ENCODE measurements around the gene IQSEC1. TPM values are rescaled to one million over a fixed set of nuclear protein-coding genes. Genes with fewer than 3 reads are reported as not detected.

IQSEC1 gene
- total RNA-seq, 2 donors from 2014 or later: 22.7 to 24.5 TPM

- Histone ChIP-seq H3K9me3 (ENCODE audit: control insufficient read depth, low read length) (no peaks in the 10 kb centered on the region), H3K4me1 (ENCODE audit: control insufficient read depth, insufficient read depth, low read length) (no peaks in the 10 kb centered on the region), H3K4me3 (ENCODE audit: low read length) (no peak overlapping the region), H3K27me3 (ENCODE audit: control insufficient read depth, insufficient read depth, low read length, poor library complexity, severe bottlenecking) (no peaks in the 10 kb centered on the region), H3K27ac (ENCODE audit: low read depth, low read length) (no peak overlapping the region), H3K9ac (ENCODE audit: extremely low read depth, low read length, poor library complexity, severe bottlenecking) (no peak overlapping the region), H3K36me3 (ENCODE audit: control insufficient read depth, insufficient read depth, low read length) (peaks cover 14% of the 10 kb centered on the region)
- no peak for TF ChIP-seq CTCF (conservative IDR thresholded peaks at IDR 0.05)
- Mint-ChIP-seq H3K27me3 (ENCODE audit: insufficient read depth) (no peaks in the 10 kb centered on the region), H3K9me3 (no peaks in the 10 kb centered on the region), H3K4me3 (no peak overlapping the region), H3K4me1 (no peaks in the 10 kb centered on the region), H3K36me3 (ENCODE audit: low read depth) (peaks cover 13% of the 10 kb centered on the region), H3K27ac (no peak overlapping the region)
- 96 to 100% methylated on average over 4 to 10 of the region's 10 CpGs for WGBS, 2 experiments (ENCODE audit: insufficient coverage in 1 of 2, insufficient read length in 1 of 2)
- no peak for DNase-seq
Observed at GRCh38 chr3:12919205-12919604, 154.0 kb downstream of the IQSEC1 start.

- no peaks in the 10 kb centered on the region for H3K4me1 ChIP-seq (ENCODE audit: control insufficient read depth, insufficient read depth, low read length)
- H3K9ac ChIP-seq (ENCODE audit: extremely low read depth, low read length, poor library complexity, severe bottlenecking): no peak overlapping the region
- Mint-ChIP-seq H3K36me3 (ENCODE audit: low read depth) (peaks cover 22% of the 10 kb centered on the region), H3K27me3 (ENCODE audit: insufficient read depth) (no peaks in the 10 kb centered on the region), H3K4me1 (no peaks in the 10 kb centered on the region), H3K4me3 (no peak overlapping the region), H3K27ac (no peak overlapping the region), H3K9me3 (no peaks in the 10 kb centered on the region)
- H3K27me3 ChIP-seq (ENCODE audit: control insufficient read depth, insufficient read depth, low read length, poor library complexity, severe bottlenecking): no peaks in the 10 kb centered on the region
- WGBS, 2 experiments (ENCODE audit: insufficient coverage in 1 of 2, insufficient read length in 1 of 2): 96 to 100% methylated on average over 3 of the region's 3 CpGs
- TF ChIP-seq CTCF (conservative IDR thresholded peaks at IDR 0.05): no peak
- H3K36me3 ChIP-seq (ENCODE audit: control insufficient read depth, insufficient read depth, low read length): peaks cover 16% of the 10 kb centered on the region
- no peak for DNase-seq
- H3K4me3 ChIP-seq (ENCODE audit: low read length): no peak overlapping the region
- H3K9me3 ChIP-seq (ENCODE audit: control insufficient read depth, low read length): no peaks in the 10 kb centered on the region
- H3K27ac ChIP-seq (ENCODE audit: low read depth, low read length): no peak overlapping the region
Observed at GRCh38 chr3:12918231-12918630, 155.0 kb downstream of the IQSEC1 start.

- Histone ChIP-seq H3K4me1 (ENCODE audit: control insufficient read depth, insufficient read depth, low read length) (no peaks in the 10 kb centered on the region), H3K36me3 (ENCODE audit: control insufficient read depth, insufficient read depth, low read length) (peaks cover 32% of the 10 kb centered on the region), H3K27ac (ENCODE audit: low read depth, low read length) (no peak overlapping the region), H3K9ac (ENCODE audit: extremely low read depth, low read length, poor library complexity, severe bottlenecking) (no peak overlapping the region), H3K27me3 (ENCODE audit: control insufficient read depth, insufficient read depth, low read length, poor library complexity, severe bottlenecking) (no peaks in the 10 kb centered on the region), H3K9me3 (ENCODE audit: control insufficient read depth, low read length) (no peaks in the 10 kb centered on the region), H3K4me3 (ENCODE audit: low read length) (no peak overlapping the region)
- DNase-seq: no peak
- Mint-ChIP-seq H3K27me3 (ENCODE audit: insufficient read depth) (no peaks in the 10 kb centered on the region), H3K36me3 (ENCODE audit: low read depth) (peaks cover 36% of the 10 kb centered on the region), H3K4me1 (peaks cover under 1% of the 10 kb centered on the region), H3K9me3 (no peaks in the 10 kb centered on the region), H3K4me3 (no peak overlapping the region), H3K27ac (no peak overlapping the region)
- TF ChIP-seq CTCF (conservative IDR thresholded peaks at IDR 0.05): no peak
- 86 to 93% methylated on average over 8 to 9 of the region's 9 CpGs for WGBS, 2 experiments (ENCODE audit: insufficient coverage in 1 of 2, insufficient read length in 1 of 2)
Observed at GRCh38 chr3:12916159-12916558, 157.1 kb downstream of the IQSEC1 start.
